DMS153 (cell line): Measurements from ENCODE around the gene OSBPL5.
"Not testable (repeated sequence)": the region's sequence is repeated elsewhere in the genome, so short reads cannot be mapped to it uniquely, and the experiment has no call there.

Experiments
- DNase-seq: peaks from one replicate; lab custom pipeline; 2025; lab: John Stamatoyannopoulos, UW

OSBPL5 gene

GRCh38 chr11:3080733-3081385, 84.3 kb downstream of the OSBPL5 start:
- no peak for DNase-seq

GRCh38 chr11:3080104-3080503, 85.0 kb downstream of the OSBPL5 start:
- DNase-seq = no peak

- DNase-seq = no peak
These were observed 87.2 kb downstream of the OSBPL5 start for GRCh38 chr11:3077846-3078440.

GRCh38 chr11:3077189-3077836, 87.8 kb downstream of the OSBPL5 start:
- DNase-seq = no peak

- DNase-seq = peak; percentile 75
These were observed 90.1 kb downstream of the OSBPL5 start for GRCh38 chr11:3074912-3075589.

- DNase-seq = no peak
These were observed 92.1 kb downstream of the OSBPL5 start for GRCh38 chr11:3073029-3073435.

- DNase-seq = no peak
These were observed 95.7 kb downstream of the OSBPL5 start for GRCh38 chr11:3069425-3069824.

- not testable (repeated sequence) for DNase-seq
These were observed 98.8 kb downstream of the OSBPL5 start for GRCh38 chr11:3066308-3066707.

- not testable (repeated sequence) for DNase-seq
These were observed 100.4 kb downstream of the OSBPL5 start for GRCh38 chr11:3064709-3065108.

- not testable (repeated sequence) for DNase-seq
These were observed 101.2 kb downstream of the OSBPL5 start for GRCh38 chr11:3063876-3064275.

GRCh38 chr11:3063432-3063831, 101.7 kb downstream of the OSBPL5 start:
- DNase-seq = not testable (repeated sequence)

GRCh38 chr11:3060436-3061025, 104.6 kb downstream of the OSBPL5 start:
- no peak for DNase-seq

- DNase-seq = no peak
These were observed 106.1 kb downstream of the OSBPL5 start for GRCh38 chr11:3058753-3059664.

- peak; percentile 89 for DNase-seq
These were observed 107.8 kb downstream of the OSBPL5 start, which contains the start of gene CARS1 for GRCh38 chr11:3057069-3057963. Gene CARS1, minus strand, starts transcription at chr11:3057423. Its CDS starts 56 bp downstream, at chr11:3057367.

- no peak for DNase-seq
These were observed 108.6 kb downstream of the OSBPL5 start for GRCh38 chr11:3056296-3057068.

GRCh38 chr11:3055891-3056290, 109.2 kb downstream of the OSBPL5 start:
- no peak for DNase-seq

- no peak for DNase-seq
These were observed 112.5 kb downstream of the OSBPL5 start for GRCh38 chr11:3052567-3052966.

- DNase-seq = peak; percentile 18
These were observed 113.0 kb downstream of the OSBPL5 start for GRCh38 chr11:3052109-3052479.
